ENCODE data around the gene HIVEP3.

Gene HIVEP3

DNA sequence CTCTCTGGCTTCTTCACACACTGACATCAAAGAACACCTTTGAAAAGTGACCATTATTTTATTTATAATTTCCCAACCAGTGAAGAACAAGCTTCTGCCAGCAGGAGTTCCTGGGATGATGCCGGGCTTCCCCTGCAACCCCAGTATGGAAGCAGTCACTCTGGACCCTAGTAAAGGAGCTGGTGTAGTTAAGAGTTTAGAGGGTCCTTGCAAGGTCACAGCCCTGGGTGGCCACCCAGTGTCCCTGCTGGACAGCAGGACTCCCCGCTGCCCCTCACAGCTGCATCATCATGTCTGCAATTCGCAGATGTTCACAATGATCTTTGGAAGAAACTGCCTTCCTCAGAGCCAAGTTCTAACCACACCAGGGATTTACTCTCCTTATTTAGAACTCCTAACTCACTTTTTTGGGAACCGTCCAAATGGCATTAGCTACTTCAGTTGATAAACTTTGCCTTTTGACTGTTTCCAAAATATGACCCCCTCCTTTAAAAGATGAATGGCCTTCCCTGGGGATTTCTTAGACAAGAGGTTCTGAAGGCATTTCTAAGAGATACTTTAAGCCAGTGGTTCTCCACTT lies 90.6 kb downstream of the HIVEP3 start:
- DNase-seq: no peak
- no peak for TF ChIP-seq POLR2A (IDR thresholded peaks at IDR 0.05; ENCODE audit: low read length)
- no peak for TF ChIP-seq GATA1 (IDR thresholded peaks at IDR 0.05; ENCODE audit: low read depth, low read length)

- no peak for DNase-seq
- TF ChIP-seq POLR2A (IDR thresholded peaks at IDR 0.05; ENCODE audit: low read length) (no peak), GATA1 (IDR thresholded peaks at IDR 0.05; ENCODE audit: low read depth, low read length) (no peak)
Observed at GRCh38 chr1:41823471-41823870, 95.3 kb downstream of the HIVEP3 start.

DNA sequence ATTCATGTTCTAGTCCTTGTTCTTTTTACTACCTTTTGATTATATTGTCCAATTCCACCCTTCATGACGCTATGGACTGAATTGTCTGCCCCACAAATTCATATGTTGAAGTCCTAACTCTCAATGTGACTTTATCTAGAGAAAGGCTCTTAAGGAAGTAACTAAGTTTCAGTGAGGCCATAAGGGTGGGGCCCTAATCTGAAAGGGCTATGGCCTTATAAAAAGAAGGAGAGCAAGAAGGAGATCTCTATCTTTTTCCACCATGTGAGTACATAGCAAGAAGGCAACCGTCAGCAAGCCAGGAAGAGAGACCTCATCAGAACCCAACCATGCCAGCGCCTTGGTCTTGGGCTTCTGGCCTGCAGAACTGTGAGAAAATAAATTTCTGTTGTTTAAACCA lies 95.9 kb downstream of the HIVEP3 start:
- TF ChIP-seq POLR2A (IDR thresholded peaks at IDR 0.05; ENCODE audit: low read length) (no peak), GATA1 (IDR thresholded peaks at IDR 0.05; ENCODE audit: low read depth, low read length) (no peak)
- DNase-seq: no peak

DNA sequence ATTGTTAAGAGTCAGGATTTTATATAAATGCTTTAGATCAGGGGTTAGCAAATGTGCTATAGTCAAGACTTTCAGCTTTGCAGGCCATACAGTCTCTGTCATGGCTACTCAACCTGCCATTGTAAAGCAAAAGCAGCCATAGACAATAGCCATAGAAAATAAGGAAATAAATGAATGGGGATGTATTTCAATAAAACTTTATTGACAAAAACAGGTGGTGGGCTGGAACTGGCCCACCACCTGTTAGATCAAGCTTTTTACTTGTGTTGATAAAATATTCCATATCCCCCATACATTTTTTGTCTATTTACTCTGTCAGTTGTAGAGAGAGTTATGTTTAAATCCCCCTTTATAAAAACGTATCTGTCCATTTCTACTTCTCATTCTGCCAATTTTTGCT lies 98.9 kb downstream of the HIVEP3 start:
- no peak for DNase-seq
- TF ChIP-seq POLR2A (IDR thresholded peaks at IDR 0.05; ENCODE audit: low read length): no peak
- TF ChIP-seq GATA1 (IDR thresholded peaks at IDR 0.05; ENCODE audit: low read depth, low read length): no peak

- no peak for TF ChIP-seq GATA1 (IDR thresholded peaks at IDR 0.05; ENCODE audit: low read depth, low read length)
- no peak for TF ChIP-seq POLR2A (IDR thresholded peaks at IDR 0.05; ENCODE audit: low read length)
- no peak for DNase-seq
Observed at GRCh38 chr1:41819069-41819468, 99.7 kb downstream of the HIVEP3 start.

GRCh38 chr1:41816061-41816460 lies 102.7 kb downstream of the HIVEP3 start:
- TF ChIP-seq GATA1 (IDR thresholded peaks at IDR 0.05; ENCODE audit: low read depth, low read length) (no peak), POLR2A (IDR thresholded peaks at IDR 0.05; ENCODE audit: low read length) (no peak)
- DNase-seq: no peak

DNA sequence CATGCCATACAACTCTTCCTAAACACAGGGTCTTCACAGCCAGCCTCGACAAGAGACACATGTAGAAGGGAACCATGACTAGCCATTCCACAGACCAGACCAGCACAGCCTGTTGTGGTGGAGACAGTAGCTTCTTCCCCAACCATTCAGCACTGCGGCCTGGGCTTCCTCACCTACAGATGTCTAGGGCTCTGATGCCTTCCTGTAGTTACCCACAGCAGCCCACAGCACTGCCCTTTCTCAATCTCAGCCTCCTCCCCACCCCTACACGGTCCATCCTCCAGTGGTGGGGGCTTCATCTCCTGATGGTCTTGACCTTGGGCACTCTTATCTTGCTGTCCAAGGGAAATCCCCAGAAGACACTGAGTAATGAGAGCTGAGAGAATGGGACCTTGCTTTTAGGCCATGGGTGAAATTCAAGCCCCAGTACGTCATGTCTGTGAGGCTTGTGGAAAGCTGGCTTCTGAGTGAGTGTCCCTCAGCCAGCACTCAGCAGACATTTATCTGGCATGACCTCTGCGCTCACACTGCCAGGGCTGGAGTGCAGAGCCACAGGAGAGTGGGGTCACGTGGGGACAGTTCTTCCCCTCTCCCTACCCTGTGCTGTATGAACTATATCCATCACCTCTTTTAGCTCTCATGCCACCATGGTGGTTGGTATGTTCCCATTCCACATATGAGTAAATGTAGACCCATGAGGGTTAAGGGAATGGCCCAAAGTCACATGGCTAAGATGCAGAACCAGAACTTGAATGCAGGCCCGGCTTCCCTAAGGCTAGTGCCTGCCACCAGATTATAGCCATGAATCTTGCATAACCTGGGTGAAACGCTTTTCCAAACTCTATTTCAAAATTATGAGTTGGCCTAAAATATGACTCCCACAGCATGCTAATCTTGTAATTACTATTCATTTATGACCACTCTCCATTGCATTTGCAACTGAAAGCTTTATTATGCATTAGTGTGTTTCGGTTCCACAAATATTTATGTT lies 104.7 kb downstream of the HIVEP3 start:
- no peak for DNase-seq
- no peak for TF ChIP-seq GATA1 (IDR thresholded peaks at IDR 0.05; ENCODE audit: low read depth, low read length)
- no peak for TF ChIP-seq POLR2A (IDR thresholded peaks at IDR 0.05; ENCODE audit: low read length)

- TF ChIP-seq GATA1 (IDR thresholded peaks at IDR 0.05; ENCODE audit: low read depth, low read length): no peak
- no peak for DNase-seq
Observed at GRCh38 chr1:41813226-41813625, 105.5 kb downstream of the HIVEP3 start.

DNA sequence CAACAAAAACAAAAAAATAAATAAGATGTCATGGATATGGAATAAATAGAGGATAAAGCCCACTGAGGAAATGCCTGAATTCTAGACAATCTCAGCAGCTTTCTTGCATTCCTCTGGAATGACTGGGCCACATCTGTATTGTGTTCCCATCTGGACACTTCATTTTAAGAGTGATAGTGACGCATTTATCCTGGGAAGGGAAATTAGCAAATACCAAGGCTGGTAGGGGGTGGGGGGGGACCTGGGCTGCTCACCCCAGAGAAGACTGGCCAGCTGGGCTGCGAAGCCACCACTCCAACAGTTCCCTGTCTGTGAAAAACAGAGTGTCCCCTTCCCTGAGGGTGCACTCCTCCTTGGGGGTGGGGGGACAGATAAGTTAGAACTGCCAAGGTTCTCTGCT lies 106.3 kb downstream of the HIVEP3 start:
- no peak for TF ChIP-seq GATA1 (IDR thresholded peaks at IDR 0.05; ENCODE audit: low read depth, low read length)
- no peak for TF ChIP-seq POLR2A (IDR thresholded peaks at IDR 0.05; ENCODE audit: low read length)
- no peak for DNase-seq

- TF ChIP-seq GATA1 (IDR thresholded peaks at IDR 0.05; ENCODE audit: low read depth, low read length): no peak
- no peak for TF ChIP-seq POLR2A (IDR thresholded peaks at IDR 0.05; ENCODE audit: low read length)
- peak; percentile 22 to 48 for DNase-seq
Observed at GRCh38 chr1:41812051-41812450, 106.7 kb downstream of the HIVEP3 start.

DNA sequence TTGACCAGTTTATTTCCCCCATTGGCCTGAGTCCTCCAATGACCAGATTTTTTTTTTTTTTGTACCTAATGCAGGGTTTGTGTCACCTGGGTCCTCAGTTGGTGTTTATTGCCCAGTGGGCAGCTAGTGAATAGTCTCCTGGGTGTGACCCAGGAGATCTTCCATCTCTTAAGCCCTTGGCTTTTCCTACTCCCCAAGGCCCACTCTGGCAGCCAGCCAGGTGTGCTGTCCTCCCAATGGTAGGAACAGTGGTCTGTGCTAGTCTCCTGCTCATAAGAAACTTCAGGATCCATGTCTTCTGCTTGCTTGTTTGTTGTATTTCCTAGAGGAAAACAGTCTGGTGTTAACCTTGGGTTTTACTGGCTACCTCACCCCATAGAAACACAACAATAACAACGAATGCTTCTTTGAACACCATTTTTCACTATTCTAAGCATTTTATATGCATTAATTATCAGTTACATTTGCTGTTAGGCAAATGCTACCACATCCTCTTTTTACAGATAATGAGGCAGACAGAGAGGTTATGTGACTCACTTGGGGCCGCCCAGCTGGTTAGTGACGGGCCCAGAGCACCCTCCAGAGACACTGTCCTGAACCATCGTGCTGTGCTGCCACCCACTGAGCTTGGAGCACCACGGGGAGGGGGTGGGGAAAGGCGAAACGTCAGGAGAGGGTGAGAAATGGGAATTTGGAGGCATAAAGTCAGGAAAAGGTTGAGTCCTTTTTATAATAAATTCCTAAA lies 107.5 kb downstream of the HIVEP3 start:
- DNase-seq: no peak
- TF ChIP-seq POLR2A (IDR thresholded peaks at IDR 0.05; ENCODE audit: low read length) (no peak), GATA1 (IDR thresholded peaks at IDR 0.05; ENCODE audit: low read depth, low read length) (no peak)

- no peak for TF ChIP-seq GATA1 (IDR thresholded peaks at IDR 0.05; ENCODE audit: low read depth, low read length)
- TF ChIP-seq POLR2A (IDR thresholded peaks at IDR 0.05; ENCODE audit: low read length): no peak
- DNase-seq: peak; percentile 21 to 34
Observed at GRCh38 chr1:41810446-41810845, 108.3 kb downstream of the HIVEP3 start.

GRCh38 chr1:41809692-41810091 lies 109.0 kb downstream of the HIVEP3 start:
- DNase-seq: no peak

DNA sequence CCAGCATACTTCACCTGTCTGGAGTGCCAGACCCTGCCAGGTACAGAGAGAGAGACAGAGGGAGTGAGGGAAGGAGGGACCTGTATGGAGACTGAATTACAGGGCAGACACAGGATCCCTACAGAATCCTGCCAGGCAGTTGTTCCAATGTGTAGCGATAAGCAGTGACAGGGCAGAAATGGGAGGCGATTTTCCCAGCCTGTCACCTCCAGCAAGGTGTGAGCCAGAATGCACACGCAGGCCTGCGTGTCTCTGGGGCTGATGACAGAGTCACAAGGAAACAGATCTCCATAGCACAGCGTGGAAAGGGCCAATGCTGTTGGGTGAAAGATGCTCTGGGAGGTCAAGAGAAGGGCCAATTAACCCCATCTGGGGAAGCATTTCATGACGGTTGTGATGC lies 111.3 kb downstream of the HIVEP3 start:
- no peak for DNase-seq
- no peak for TF ChIP-seq GATA1 (IDR thresholded peaks at IDR 0.05; ENCODE audit: low read depth, low read length)
- TF ChIP-seq POLR2A (IDR thresholded peaks at IDR 0.05; ENCODE audit: low read length): no peak

More at GRCh38 chr1:41809692-41810091, 109.0 kb downstream of the HIVEP3 start:
- TF ChIP-seq GATA1 (IDR thresholded peaks at IDR 0.05; ENCODE audit: low read depth, low read length) (no peak), POLR2A (IDR thresholded peaks at IDR 0.05; ENCODE audit: low read length) (no peak)

Measured in erythroblast (primary cell).